Neural progenitor cell (in vitro differentiated cells): ENCODE data around the gene OPCML.

Source experiments
- CTCF ChIP-seq: fragments of 200-600 bp; sonication (generic); IDR thresholded peaks from 2 replicates; pipeline ENCODE4 v1.5.1; 2017; ENCODE audit warnings: antibody characterized with exemption, mild to moderate bottlenecking
- EZH2 ChIP-seq: fragments of 200-600 bp; sonication (generic); IDR thresholded peaks from 2 replicates; pipeline ENCODE4 v1.6.1; 2017; ENCODE audit warnings: antibody characterized with exemption, mild to moderate bottlenecking, moderate library complexity

GRCh38 chr11:133529807-133530500, 2.3 kb downstream of the OPCML start:
- TF ChIP-seq EZH2 = peak; percentile 46
- peak; percentile 30 for TF ChIP-seq CTCF
